A673 (cell line): ENCODE results near the gene ANO2. TPM values are rescaled to one million over a fixed set of nuclear protein-coding genes. Genes with fewer than 3 reads are reported as not detected.

Experiments
- BruUV-seq: library from RNA; stranded (reverse); fragments of 400-500 nt; replicated peaks from 2 replicates; lab custom pipeline; 2021; lab: Mats Ljungman, UMichigan
- CTCF ChIA-PET: fragments of 300-600 bp; sonication (Branson Sonifier 250); formaldehyde crosslinking; loops from one replicate; lab custom pipeline; 2022; ENCODE audit warnings: antibody characterized with exemption; lab: Charles Lee
- POLR2A ChIA-PET: fragments of 300-600 bp; sonication (Branson Sonifier 250); formaldehyde crosslinking; loops from one replicate; lab custom pipeline; 2022; ENCODE audit warnings: antibody characterized with exemption; ENCODE audit not compliant: low non-redundant PET; lab: Charles Lee
- DNase-seq: peaks from one replicate; pipeline ENCODE4 v3.0.0-alpha.2; 2015; ENCODE audit warnings: low spot score
- H3K27ac ChIP-seq: fragments of 200-600 bp; sonication (generic); 2 replicates; pipeline ENCODE4 v1.5.1; 2016; ENCODE audit warnings: mixed run types, low read depth, mild to moderate bottlenecking, mixed read lengths, antibody characterized with exemption, low read length; ENCODE audit not compliant: poor library complexity, severe bottlenecking
- H3K27me3 ChIP-seq: fragments of 200-600 bp; sonication (generic); replicated peaks from 2 replicates; pipeline ENCODE4 v1.6.1; 2017; ENCODE audit warnings: mixed run types, low read depth, mild to moderate bottlenecking, mixed read lengths, antibody characterized with exemption, low read length; ENCODE audit not compliant: insufficient read depth, poor library complexity
- H3K36me3 ChIP-seq: fragments of 200-600 bp; sonication (generic); 2 replicates; pipeline ENCODE4 v1.6.1; 2016; ENCODE audit warnings: mixed run types, mild to moderate bottlenecking, mixed read lengths, antibody characterized with exemption, low read length; ENCODE audit not compliant: insufficient read depth, poor library complexity, severe bottlenecking
- H3K4me1 ChIP-seq: fragments of 200-600 bp; sonication (generic); 2 replicates; pipeline ENCODE4 v1.6.1; 2017; ENCODE audit warnings: mixed run types, mild to moderate bottlenecking, mixed read lengths, antibody characterized with exemption, low read length; ENCODE audit not compliant: insufficient read depth, poor library complexity, severe bottlenecking
- H3K4me3 ChIP-seq: fragments of 200-600 bp; sonication (generic); 2 replicates; pipeline ENCODE4 v1.5.1; 2016; ENCODE audit warnings: low read depth, mixed run types, mild to moderate bottlenecking, mixed read lengths, low read length; ENCODE audit not compliant: poor library complexity, severe bottlenecking
- H3K9me3 ChIP-seq: fragments of 200-600 bp; sonication (generic); 2 replicates; pipeline ENCODE4 v1.6.1; 2016; ENCODE audit warnings: mixed run types, low read depth, mild to moderate bottlenecking, mixed read lengths, antibody characterized with exemption, low read length; ENCODE audit not compliant: poor library complexity, severe bottlenecking
- CTCF ChIP-seq: fragments of 300-800, 200-600 bp; sonication (generic); conservative IDR thresholded peaks from 2 replicates; pipeline ENCODE4 v1.5.1; 2017; ENCODE audit warnings: low read depth, mild to moderate bottlenecking, antibody characterized with exemption, low read length, moderate library complexity, mixed read lengths
- EZH2 ChIP-seq: fragments of 200-600 bp; sonication (generic); IDR thresholded peaks from 2 replicates; pipeline ENCODE4 v1.6.1; 2017; ENCODE audit warnings: borderline replicate concordance, low read depth, mild to moderate bottlenecking, mixed read lengths, antibody characterized with exemption, low read length; ENCODE audit not compliant: poor library complexity, severe bottlenecking
- intact Hi-C: fragments of 100-400 bp; cut with micrococcal nuclease; formaldehyde crosslinking; loops from one replicate; pipeline ENCODE4 v1.10.0; 2022; ENCODE audit not compliant: unreplicated experiment
- total RNA-seq: library from RNA; stranded (reverse); gene quantifications from 2 replicates; pipeline ENCODE4 v1.2.3, GENCODE V29; 2021

ANO2 gene
- total RNA-seq, 1 experiment from 2014 or later = not detected

- Histone ChIP-seq H3K4me3 (no peak overlapping the region), H3K4me1 (no peaks in the 10 kb centered on the region), H3K27ac (no peak overlapping the region), H3K9me3 (no peaks in the 10 kb centered on the region), H3K27me3 (peaks cover 8% of the 10 kb centered on the region), H3K36me3 (no peaks in the 10 kb centered on the region)
- intact Hi-C loops = loop anchor here (5.0 kb wide), 1 partner anchor 49 kb away; no protein-coding TSS in a partner anchor
- no peak for TF ChIP-seq EZH2
- no peak for TF ChIP-seq CTCF
- BruUV-seq = no TSS peak
- no peak for DNase-seq
- CTCF ChIA-PET = no interaction called here
- POLR2A ChIA-PET = no interaction called here
Observed at GRCh38 chr12:5748027-5748426, 197.0 kb downstream of the ANO2 start.

- ChIA-PET POLR2A (no interaction called here), CTCF (no interaction called here)
- Histone ChIP-seq H3K4me1 (no peaks in the 10 kb centered on the region), H3K27ac (no peak overlapping the region), H3K27me3 (peaks cover 5% of the 10 kb centered on the region), H3K4me3 (no peak overlapping the region), H3K36me3 (no peaks in the 10 kb centered on the region), H3K9me3 (no peaks in the 10 kb centered on the region)
- no TSS peak for BruUV-seq
- TF ChIP-seq CTCF (no peak), EZH2 (no peak)
- DNase-seq = no peak
- intact Hi-C loops = loop anchor here (5.0 kb wide), 1 partner anchor 50 kb away; no protein-coding TSS in a partner anchor
Observed at GRCh38 chr12:5746917-5747316, 198.1 kb downstream of the ANO2 start.

- H3K9me3 ChIP-seq = no peaks in the 10 kb centered on the region
- no peaks in the 10 kb centered on the region for H3K36me3 ChIP-seq
- ChIA-PET POLR2A (no interaction called here), CTCF (interaction anchor here (0.7 kb wide), 1 partner anchor 41 kb away, joined by 3 read pairs; no protein-coding TSS in a partner anchor)
- intact Hi-C loops = loop anchor here (5.0 kb wide), 1 partner anchor 51 kb away; no protein-coding TSS in a partner anchor
- TF ChIP-seq EZH2 (no peak), CTCF (no peak)
- H3K4me1 ChIP-seq = no peaks in the 10 kb centered on the region
- H3K27ac ChIP-seq = no peak overlapping the region
- DNase-seq = no peak
- H3K4me3 ChIP-seq = no peak overlapping the region
- peaks cover 5% of the 10 kb centered on the region for H3K27me3 ChIP-seq
- no TSS peak for BruUV-seq
Observed at GRCh38 chr12:5746036-5746908, 198.8 kb downstream of the ANO2 start.
